GM21447 (cell line): ENCODE results near the gene SPATA2L.
"Not testable (repeated sequence)": the region's sequence is repeated elsewhere in the genome, so short reads cannot be mapped to it uniquely, and the experiment has no call there.

ENCODE experiments used
- ATAC-seq: cut with Tn5 transposase; IDR thresholded peaks from one replicate; pipeline ENCODE4 v1.9.1; 2021; ENCODE audit not compliant: unreplicated experiment

SPATA2L gene

GRCh38 chr16:89691231-89691985, 10.1 kb downstream of the SPATA2L start:
- ATAC-seq, result no peak

DNA sequence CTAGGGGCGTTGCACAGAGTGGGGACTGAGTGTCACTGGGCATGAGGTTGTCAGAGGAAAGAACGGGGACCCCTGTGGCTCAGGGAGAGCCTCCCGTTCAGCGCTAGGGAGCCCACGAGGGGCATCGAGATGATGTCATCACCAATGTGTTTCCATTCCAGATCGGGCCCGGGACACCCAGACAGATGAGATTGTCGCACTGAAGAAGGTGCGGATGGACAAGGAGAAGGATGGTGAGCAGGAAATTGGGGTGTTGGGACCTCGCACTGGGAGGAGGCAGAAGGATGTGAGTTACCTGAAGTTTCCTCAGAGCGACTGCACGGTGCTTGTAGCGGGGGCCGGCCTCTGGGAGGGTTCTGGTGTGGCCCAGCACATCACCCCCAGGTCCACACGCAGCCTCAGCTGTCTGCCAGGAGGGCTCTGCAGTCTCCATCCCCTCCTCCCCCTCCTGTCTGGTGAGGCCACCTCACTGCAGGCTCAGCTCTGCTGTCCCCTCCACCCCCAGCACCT, 11.1 kb downstream of the SPATA2L start:
- ATAC-seq, result no peak

GRCh38 chr16:89689621-89690020, 11.9 kb downstream of the SPATA2L start:
- ATAC-seq, result not testable (repeated sequence)

GRCh38 chr16:89689142-89689541, 12.4 kb downstream of the SPATA2L start:
- ATAC-seq, result no peak

- ATAC-seq, result no peak
Observed at GRCh38 chr16:89688395-89688794, 13.1 kb downstream of the SPATA2L start.

- ATAC-seq, result peak; percentile 46
Observed at GRCh38 chr16:89687092-89687940, 14.2 kb downstream of the SPATA2L start.

- peak; percentile 61 for ATAC-seq
Observed at GRCh38 chr16:89686520-89687091, 14.9 kb downstream of the SPATA2L start, which contains the start of gene CDK10. Gene CDK10, plus strand, starts transcription at chr16:89686689. Its CDS starts 22 bp downstream, at chr16:89686711.

- ATAC-seq, result no peak
Observed at GRCh38 chr16:89685916-89686315, 15.6 kb downstream of the SPATA2L start.

- no peak for ATAC-seq
Observed at GRCh38 chr16:89678258-89678657, 23.2 kb downstream of the SPATA2L start.

GRCh38 chr16:89672177-89672941, 29.1 kb downstream of the SPATA2L start:
- ATAC-seq, result no peak

- not testable (repeated sequence) for ATAC-seq
Observed at GRCh38 chr16:89671565-89671964, 29.9 kb downstream of the SPATA2L start.

DNA sequence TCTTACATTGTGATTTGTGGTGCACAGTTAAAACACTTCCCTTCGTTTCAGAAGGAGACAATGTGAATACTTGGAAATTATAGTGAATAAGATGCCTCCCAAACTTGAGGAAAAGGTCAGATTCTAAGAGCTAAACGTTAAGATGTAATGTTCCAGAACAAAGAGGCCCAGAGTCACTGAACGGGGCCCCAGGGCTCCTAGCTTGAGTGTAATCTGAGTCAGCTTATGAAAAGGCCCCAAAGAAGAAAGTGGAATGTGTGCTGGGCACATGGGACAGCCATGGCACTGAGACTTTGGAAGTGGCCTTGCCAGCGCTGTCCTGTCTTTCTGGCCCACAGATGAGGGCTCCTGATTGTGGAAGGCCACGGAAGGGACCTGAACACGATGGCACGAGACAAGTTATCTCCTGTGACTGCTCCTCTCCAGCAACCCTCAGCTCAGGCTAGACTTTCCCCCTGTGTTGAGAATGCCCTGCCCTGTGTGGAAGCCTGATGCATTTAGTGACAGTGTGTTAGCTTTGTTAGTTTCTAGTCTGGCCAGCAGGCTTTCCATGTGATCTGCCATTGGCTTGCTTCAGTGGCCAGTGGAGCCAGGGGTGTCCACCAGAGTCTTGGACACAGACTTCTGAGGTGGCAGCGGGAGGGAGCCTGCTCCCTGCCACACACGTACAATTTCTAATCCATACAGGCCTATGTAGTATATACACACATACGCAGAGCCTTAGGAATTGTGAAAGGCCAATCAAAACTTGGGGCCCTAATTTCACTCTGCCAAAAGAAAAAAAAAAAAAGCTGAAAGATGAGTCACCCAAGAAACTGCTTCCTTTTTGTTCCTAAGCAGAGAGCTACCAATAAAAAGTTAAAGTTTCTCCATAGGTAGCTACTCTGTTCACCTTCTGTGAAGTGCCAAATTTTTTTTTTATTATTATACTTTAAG, 30.7 kb downstream of the SPATA2L start:
- no peak for ATAC-seq

DNA sequence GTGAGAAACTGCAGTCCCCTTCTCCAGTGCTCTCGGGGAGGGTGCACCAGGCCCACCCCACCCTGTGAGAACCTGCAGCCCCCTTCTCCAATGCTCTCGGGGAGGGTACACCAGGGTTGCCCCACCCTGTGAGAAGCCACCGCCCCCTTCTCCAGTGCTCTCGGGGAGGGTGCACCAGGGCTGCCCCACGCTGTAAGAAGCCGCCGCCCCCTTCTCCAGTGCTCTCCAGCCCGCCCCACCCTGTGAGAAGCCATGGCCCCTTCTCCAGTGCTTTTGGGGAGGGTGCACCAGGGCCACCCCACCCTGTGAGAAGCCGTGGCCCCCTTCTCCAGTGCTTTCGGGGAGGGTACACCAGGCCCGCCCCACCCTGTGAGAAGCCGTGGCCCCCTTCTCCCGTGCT, 31.8 kb downstream of the SPATA2L start:
- ATAC-seq, result no peak

DNA sequence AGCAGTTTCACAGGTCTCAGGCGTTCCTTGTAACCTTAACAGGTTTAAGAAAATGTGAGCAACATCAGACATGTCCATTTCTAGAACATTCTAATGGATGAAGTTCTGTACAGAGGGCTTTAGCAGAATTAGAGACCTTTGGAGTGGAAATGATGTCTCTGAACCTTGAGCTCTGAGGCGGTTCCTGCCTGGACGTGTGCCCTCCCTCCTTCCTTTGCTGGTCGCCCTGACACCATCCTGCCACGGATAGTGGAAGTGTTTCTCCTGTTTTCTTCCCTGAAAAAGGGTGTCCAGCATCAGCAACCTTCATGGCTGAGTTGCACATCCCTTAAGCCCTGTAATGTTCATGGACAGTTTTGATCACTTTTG, 32.7 kb downstream of the SPATA2L start:
- no peak for ATAC-seq

DNA sequence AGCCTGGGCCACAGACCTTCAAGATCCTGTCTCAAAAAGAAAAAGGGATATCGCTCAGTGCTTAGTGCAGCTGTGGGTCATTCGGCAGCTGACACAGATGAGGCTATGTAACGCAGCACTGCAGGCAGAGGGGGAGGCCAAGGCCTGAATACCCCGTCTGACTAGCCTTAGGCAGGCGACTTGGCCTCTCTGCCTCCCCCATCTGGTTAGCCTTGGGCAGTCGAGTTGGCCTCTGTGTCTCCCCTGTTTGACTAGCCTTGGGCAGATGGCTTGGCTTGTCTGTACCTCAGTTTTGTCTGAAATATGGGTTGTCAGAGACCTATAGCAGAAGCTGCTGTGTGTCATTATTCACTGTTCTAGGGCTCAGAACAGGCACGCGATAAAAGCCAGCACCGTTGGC, 33.9 kb downstream of the SPATA2L start:
- ATAC-seq, result no peak

DNA sequence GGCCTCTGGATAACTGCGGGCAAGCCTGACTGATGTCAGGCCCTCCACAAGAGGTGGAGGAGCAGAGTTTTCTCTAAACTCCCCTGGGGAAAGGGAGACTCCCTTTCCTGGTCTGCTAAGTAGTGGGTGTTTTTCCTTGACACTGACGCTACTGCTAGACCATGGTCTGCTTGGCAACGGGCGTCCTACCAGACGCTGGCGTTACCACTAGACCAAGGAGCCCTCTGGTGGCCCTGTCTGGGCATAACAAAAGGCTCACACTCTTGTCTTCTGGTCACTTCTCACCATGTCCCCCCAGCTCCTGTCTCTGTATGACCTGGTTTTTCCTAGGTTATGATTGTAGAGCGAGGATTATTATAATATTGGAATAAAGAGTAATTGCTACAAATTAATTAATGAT, 34.5 kb downstream of the SPATA2L start:
- not testable (repeated sequence) for ATAC-seq

- ATAC-seq, result not testable (repeated sequence)
Observed at GRCh38 chr16:89664238-89664637, 37.3 kb downstream of the SPATA2L start.

- ATAC-seq, result no peak
Observed at GRCh38 chr16:89661215-89661614, 40.3 kb downstream of the SPATA2L start.

- ATAC-seq, result no peak
Observed at GRCh38 chr16:89660146-89660545, 41.4 kb downstream of the SPATA2L start.
